HG02938 (cell line): ENCODE data around the gene PRR14L.
"Not testable (repeated sequence)": the region's sequence is repeated elsewhere in the genome, so short reads cannot be mapped to it uniquely, and the experiment has no call there.

Experiments used
- ATAC-seq: cut with Tn5 transposase; IDR thresholded peaks from one replicate; pipeline ENCODE4 v1.9.1; 2021; ENCODE audit warnings: mild to moderate bottlenecking, moderate library complexity; ENCODE audit not compliant: unreplicated experiment

The PRR14L gene

DNA sequence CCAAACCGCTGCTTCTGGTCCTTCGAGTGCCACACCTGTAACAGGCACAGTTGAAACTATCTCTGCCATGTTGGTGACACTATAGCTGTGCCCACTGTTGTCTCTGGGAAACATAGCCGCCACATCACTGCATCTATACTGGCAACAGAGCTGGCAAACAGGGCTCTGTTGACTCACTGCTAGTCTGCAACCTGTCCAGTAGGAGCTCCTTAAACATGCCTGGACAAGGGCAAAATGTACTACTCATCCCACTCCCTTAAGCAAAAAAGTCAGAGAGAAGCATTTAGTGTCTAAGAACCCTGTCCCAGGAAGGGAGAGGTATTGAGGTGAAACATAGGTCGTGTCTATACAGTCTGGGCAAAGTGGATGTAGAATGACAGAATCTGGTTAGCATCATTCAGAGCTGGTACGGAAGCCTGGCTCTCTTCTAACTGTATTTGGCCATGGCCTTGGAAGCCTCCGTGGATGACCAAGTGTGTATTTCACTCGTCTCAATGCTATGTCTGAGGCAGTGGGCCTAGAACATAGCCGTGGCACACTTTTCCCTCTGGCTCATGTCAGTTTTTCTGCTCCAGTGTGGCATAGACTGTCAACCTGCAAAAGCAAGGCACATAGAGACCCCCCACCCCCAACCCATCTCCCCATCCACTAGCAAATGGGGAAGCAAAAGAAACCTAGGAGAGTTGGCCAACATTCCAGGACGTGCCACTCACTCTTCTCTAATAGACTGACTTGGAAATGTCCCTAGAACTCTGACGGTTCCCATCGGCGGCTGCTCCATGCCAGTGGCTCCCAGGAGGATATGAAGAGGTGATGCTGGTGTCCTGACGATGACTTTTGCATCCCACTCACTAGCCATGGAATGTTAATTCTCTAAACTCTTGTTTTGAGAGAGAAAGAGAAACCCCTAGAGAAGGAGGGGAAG is 66.5 kb downstream of the PRR14L start:
- no peak for ATAC-seq

- ATAC-seq, result no peak
Measured at GRCh38 chr22:31682751-31683150, 67.2 kb downstream of the PRR14L start.

DNA sequence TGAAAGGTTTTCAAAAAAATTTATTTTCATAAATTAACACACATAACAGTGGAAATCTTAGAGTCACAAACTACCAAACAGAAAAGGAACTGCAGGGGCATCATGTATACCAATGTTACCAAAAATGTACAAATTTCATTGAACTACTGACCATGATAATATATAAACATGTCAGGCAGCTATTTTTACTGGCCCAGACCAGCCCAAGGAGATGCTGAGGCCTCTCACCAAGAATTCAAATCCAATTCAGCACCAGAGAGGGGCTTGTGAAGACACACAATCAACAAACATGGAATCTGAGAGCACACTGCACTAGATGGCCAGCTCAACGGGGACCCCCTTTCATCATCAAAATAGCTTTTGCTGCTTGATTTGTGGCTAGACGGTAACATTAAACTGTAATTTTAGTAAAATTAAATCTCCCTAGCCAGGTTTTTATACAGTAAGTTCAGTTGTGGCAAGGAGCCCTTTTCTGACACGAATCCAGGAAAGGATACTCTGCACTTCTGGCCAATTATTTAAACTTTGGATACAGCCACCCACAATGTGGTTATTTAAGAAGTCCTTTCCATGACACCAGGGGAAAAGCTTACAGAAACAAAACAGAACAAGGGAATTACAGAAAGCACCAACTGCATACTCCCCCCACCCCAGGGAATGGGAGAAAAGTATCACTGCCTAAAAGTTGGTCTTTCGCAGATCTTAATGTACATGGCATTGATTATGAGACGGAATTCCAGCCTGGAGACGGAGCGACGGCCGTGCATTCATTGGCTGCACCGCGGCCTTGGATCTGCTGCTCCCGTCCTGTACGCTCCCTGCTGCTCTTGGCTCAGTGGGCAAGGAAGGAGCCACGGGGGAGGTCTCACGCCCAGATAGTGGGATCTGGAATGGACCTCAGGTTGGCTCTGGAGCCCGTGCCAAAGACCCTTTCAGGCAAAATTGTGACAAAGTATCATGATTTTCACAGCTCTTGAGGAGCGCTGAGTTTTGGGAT is 68.3 kb downstream of the PRR14L start:
- no peak for ATAC-seq

GRCh38 chr22:31680861-31681341 is 69.0 kb downstream of the PRR14L start:
- ATAC-seq, result no peak

- no peak for ATAC-seq
Measured at GRCh38 chr22:31678748-31679147, 71.2 kb downstream of the PRR14L start.

GRCh38 chr22:31676700-31677099 is 73.2 kb downstream of the PRR14L start:
- peak; percentile 88 for ATAC-seq

GRCh38 chr22:31674219-31674618 is 75.7 kb downstream of the PRR14L start:
- not testable (repeated sequence) for ATAC-seq

DNA sequence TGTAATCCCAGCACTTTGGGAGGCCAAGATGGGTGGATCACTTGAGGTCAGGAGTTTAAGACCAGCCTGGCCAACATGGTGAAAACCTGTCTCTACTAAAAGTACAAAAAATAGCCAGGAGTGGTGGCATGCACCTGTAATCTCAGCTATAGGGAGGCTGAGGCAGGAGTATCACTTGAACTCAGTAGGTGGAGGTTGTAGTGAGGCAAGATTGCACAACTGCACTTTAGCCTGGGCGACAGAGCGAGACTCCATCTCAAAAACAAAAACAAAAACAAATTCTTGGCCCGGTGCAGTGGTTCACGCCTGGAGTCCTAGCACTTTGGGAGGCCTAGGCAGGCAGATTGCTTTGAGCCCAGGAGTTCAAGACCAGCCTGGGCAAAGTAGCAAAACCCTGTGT is 81.1 kb downstream of the PRR14L start:
- not testable (repeated sequence) for ATAC-seq

GRCh38 chr22:31662668-31663037 is 87.3 kb downstream of the PRR14L start:
- no peak for ATAC-seq

DNA sequence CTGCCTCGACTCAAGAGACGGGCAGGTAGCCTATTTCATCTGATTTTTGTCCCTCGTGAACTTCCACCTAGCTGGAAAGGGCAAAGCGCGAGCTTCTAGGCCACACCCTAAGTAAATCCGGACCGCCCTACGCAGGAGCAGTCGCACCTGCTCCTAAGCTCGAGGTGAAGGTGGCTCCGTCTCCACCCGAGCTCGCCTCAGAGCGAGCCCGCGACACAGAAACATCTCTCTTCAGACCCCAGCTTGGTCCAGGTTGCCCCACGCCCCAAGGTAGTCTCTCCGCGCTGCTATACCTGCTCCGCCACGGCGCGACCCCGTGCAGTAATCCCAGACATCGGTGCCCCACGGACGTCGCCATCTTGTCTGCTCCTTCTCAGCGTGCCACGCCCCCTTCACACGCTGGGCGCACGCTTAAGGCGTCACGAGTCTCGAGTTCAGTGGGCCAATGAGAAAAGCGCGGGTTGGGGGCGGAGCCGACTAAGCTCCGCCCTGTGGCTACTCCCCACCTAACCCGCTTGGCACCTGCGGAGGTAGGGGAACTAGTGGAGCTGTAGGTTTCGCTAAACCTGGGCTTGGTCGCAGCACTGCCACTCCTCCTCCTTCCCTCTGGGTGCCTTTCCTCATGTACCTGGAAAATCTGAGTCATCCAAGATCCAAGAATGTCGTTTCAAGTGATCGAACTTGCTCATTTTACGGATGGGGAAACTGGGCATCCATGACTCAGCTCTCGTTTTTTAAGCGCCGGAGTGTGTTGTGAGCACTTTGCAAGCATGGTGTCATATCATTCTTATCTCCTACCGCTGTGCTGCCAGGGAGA is 87.9 kb downstream of the PRR14L start, which contains the start of gene PISD:
TSS of gene PISD (minus strand) at position 365 of the 817 bp plus-strand sequence. CDS start at position 358, 7 bp downstream.
- peak; percentile 84 for ATAC-seq

DNA sequence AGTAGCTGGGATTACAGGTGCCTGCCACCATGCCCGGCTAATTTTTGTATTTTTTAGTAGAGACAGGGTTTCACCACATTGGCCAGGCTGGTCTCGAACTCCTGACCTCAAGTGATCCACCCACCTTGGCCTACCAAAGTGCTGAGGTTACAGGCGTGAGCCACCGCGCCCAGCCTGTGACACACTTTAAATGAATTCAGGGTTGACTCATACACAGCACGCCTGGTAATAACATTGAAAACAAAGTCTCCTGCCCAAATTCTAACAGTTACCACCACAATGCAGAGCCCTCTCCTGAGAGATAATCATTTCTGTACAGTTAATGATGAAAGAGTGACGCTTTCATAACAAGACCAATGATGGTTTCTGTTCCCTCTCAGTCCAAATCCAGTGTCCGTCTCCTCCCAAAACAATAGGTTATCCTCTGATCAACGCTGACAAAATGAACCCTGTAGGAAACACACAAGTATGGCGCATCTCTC is 89.0 kb downstream of the PRR14L start:
- not testable (repeated sequence) for ATAC-seq

- ATAC-seq, result no peak
Measured at GRCh38 chr22:31659246-31659645, 90.7 kb downstream of the PRR14L start.

GRCh38 chr22:31654408-31654807 is 95.5 kb downstream of the PRR14L start:
- no peak for ATAC-seq

DNA sequence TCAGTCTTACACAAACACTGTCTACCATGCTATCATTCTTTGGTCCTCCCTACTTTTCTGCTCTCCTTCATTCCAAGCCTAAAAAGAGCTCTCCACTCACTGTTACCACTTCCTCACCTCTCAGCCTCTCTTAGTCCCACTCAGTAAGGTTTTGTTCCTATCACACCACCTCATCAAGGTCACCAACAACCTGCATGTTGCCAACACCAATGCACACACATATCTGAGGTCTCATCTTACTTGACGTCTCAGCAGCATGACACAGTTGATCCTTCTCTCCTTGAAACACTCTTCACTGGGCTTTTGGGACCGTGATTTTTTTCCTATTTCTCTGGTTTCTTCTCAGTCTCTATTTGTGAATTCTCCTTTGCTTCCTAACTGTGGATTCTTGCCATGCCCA is 96.0 kb downstream of the PRR14L start:
- ATAC-seq, result no peak

DNA sequence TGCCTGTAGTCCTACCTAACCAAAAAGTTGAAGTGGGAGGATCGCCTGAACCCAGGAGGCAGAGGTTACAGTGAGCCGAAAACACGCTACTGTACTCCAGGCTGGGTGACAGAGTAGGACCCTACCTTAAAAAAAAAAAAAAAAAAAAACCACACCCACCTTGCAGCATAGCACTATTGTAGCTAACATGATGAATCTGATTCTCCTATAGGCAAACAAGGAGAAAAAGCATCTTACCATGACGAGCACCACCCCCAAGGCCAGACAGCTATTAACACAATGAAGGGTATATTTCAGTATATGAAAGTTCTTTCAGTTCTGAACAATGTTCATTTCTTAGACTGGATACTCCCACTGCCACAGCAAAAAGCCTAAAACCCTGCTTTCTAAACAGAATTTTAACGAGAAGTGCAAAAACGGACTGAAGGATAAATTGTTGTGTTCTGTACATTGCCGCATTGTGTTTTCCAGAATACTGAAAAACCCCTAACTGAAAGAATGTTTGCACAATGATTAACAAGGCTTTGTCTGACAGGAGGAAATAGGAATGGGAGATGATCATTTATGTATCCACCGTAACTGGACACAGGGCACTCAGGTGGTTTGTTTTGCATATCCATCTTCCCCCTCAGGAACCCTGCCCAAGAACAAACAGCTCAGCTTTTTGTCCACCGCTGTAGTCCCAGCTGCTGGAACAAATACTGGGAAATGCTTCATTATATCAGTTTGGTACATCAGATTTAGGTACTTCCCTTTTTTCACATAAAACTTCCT is 96.8 kb downstream of the PRR14L start:
- ATAC-seq, result no peak

DNA sequence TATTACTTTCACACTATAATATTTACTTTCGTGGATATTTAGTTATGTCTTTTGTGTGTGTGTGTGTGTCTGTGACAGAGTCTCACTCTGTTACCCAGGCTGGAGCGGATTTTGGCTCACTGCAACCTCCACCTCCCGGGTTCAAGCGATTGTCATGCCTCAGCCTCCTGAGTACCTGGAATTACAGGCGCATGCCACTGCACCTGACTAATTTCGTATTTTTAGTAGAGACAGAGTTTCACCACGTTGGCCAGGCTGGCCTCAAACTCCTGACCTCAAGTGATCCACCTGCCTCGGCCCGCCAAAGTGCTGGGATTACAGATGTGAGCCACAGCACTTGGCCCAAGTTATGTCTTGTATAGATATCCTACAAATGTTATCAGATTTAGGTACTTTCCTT is 97.8 kb downstream of the PRR14L start:
- no peak for ATAC-seq

GRCh38 chr22:31651664-31652063 is 98.3 kb downstream of the PRR14L start:
- no peak for ATAC-seq

- no peak for ATAC-seq
Measured at GRCh38 chr22:31650391-31650790, 99.5 kb downstream of the PRR14L start.

GRCh38 chr22:31647523-31648320 is 102.2 kb downstream of the PRR14L start:
- ATAC-seq, result no peak
